IMR-90 (cell line): ENCODE measurements around the gene FAM168A. TPM values are rescaled to one million over a fixed set of nuclear protein-coding genes. Genes with fewer than 3 reads are reported as not detected.
A peak's percentile ranks its signal among the peaks of the same experiment; 100 is the strongest.

Source experiments
- ATAC-seq: fragments of 200-7000 bp; cut with Tn5 transposase; 2 replicates; pipeline ENCODE4 v1.9.1; 2020; ENCODE audit warnings: low read depth, mild to moderate bottlenecking, moderate library complexity
- BruUV-seq: library from RNA; stranded (reverse); fragments of 400-500 nt; replicated peaks from 2 replicates; lab custom pipeline; 2021; lab: Mats Ljungman, UMichigan
- CTCF ChIA-PET: fragments of 300-600 bp; formaldehyde crosslinking; extraction: SDS; loops from one replicate; lab custom pipeline; 2021; ENCODE audit warnings: antibody characterized with exemption; lab: Yijun Ruan, JAX
- POLR2A ChIA-PET: fragments of 300-600 bp; sonication (Branson Sonifier 250); formaldehyde crosslinking; loops from one replicate; lab custom pipeline; 2022; ENCODE audit warnings: antibody characterized with exemption; ENCODE audit not compliant: unreplicated experiment; lab: Charles Lee
- DNase-seq: peaks from one replicate; pipeline ENCODE4 v3.0.0; 2013
- H2AFZ ChIP-seq: replicated peaks from 2 replicates; pipeline ENCODE3; 2013; ENCODE audit warnings: low read length, mild to moderate bottlenecking; ENCODE audit not compliant: poor library complexity
- H2AK5ac ChIP-seq: 2 replicates; pipeline ENCODE4 v1.6.1; 2013; ENCODE audit warnings: low read depth, low read length, inconsistent platforms
- H2AK9ac ChIP-seq: replicated peaks from 2 replicates; pipeline ENCODE3; 2013; ENCODE audit warnings: mild to moderate bottlenecking, low read depth, low read length, moderate library complexity; ENCODE audit not compliant: poor library complexity
- H2BK120ac ChIP-seq: 2 replicates; pipeline ENCODE4 v1.6.1; 2013; ENCODE audit warnings: low read depth, low read length, inconsistent platforms
- H2BK15ac ChIP-seq: 3 replicates; pipeline ENCODE4 v1.6.1; 2013; ENCODE audit warnings: low read depth, low read length, inconsistent platforms
- H2BK20ac ChIP-seq: 2 replicates; pipeline ENCODE4 v1.6.1; 2013; ENCODE audit warnings: low read depth, mild to moderate bottlenecking, inconsistent platforms, low read length, moderate library complexity
- H2BK5ac ChIP-seq: 2 replicates; pipeline ENCODE4 v1.6.1; 2013; ENCODE audit warnings: mild to moderate bottlenecking, low read depth, low read length, inconsistent platforms; ENCODE audit not compliant: poor library complexity, severe bottlenecking
- H3K14ac ChIP-seq: replicated peaks from 2 replicates; pipeline ENCODE4 v1.6.1; 2013; ENCODE audit warnings: low read depth, low read length, inconsistent platforms
- H3K18ac ChIP-seq: 2 replicates; pipeline ENCODE4 v1.6.1; 2013; ENCODE audit warnings: low read depth, low read length, control low read depth
- H3K23ac ChIP-seq: 2 replicates; pipeline ENCODE4 v1.6.1; 2013; ENCODE audit warnings: low read depth, low read length, inconsistent platforms
- H3K27ac ChIP-seq: 2 replicates; pipeline ENCODE4 v1.5.1; 2013; ENCODE audit warnings: mild to moderate bottlenecking, control low read depth, low read length; ENCODE audit not compliant: insufficient read depth
- H3K27me3 ChIP-seq: 2 replicates; pipeline ENCODE4 v1.6.1; 2013; ENCODE audit warnings: low read length; ENCODE audit not compliant: control insufficient read depth, insufficient read depth
- H3K36me3 ChIP-seq: 2 replicates; pipeline ENCODE4 v1.6.1; 2013; ENCODE audit warnings: low read length, mixed read lengths; ENCODE audit not compliant: control insufficient read depth, insufficient read depth
- H3K4ac ChIP-seq: 2 replicates; pipeline ENCODE4 v1.6.1; 2013; ENCODE audit warnings: low read depth, low read length, inconsistent platforms
- H3K4me1 ChIP-seq: 2 replicates; pipeline ENCODE4 v1.6.1; 2013; ENCODE audit warnings: low read length, mixed read lengths; ENCODE audit not compliant: control insufficient read depth, insufficient read depth
- H3K4me2 ChIP-seq: 2 replicates; pipeline ENCODE4 v1.6.1; 2013; ENCODE audit warnings: low read depth, mild to moderate bottlenecking, control low read depth, low read length, moderate library complexity
- H3K4me3 ChIP-seq: 2 replicates; pipeline ENCODE4 v1.5.1; 2013; ENCODE audit warnings: low read depth, mild to moderate bottlenecking, control low read depth, low read length, moderate library complexity; ENCODE audit not compliant: insufficient read depth
- H3K56ac ChIP-seq: 2 replicates; pipeline ENCODE4 v1.6.1; 2013; ENCODE audit warnings: low read length, inconsistent platforms; ENCODE audit not compliant: insufficient read depth; ENCODE audit errors: extremely low read depth
- H3K79me1 ChIP-seq, 2 experiments: 2 replicates each; pipeline ENCODE4 v1.6.1; 2013; ENCODE audit warnings: low read length in 2 of 2, inconsistent platforms in 1 of 2, low read depth in 1 of 2
- H3K9ac ChIP-seq: 2 replicates; pipeline ENCODE4 v1.6.1; 2013; ENCODE audit warnings: low read depth, low read length, control low read depth
- H3K9me1 ChIP-seq: 2 replicates; pipeline ENCODE4 v1.6.1; 2013; ENCODE audit warnings: low read length, inconsistent platforms; ENCODE audit not compliant: insufficient read depth
- H3K9me3 ChIP-seq: 2 replicates; pipeline ENCODE4 v1.6.1; 2013; ENCODE audit warnings: low read length; ENCODE audit not compliant: control insufficient read depth, insufficient read depth
- H4K20me1 ChIP-seq: 2 replicates; pipeline ENCODE4 v1.6.1; 2013; ENCODE audit warnings: low read length, inconsistent platforms; ENCODE audit not compliant: insufficient read depth
- H4K5ac ChIP-seq: 2 replicates; pipeline ENCODE4 v1.6.1; 2013; ENCODE audit warnings: mild to moderate bottlenecking, low read depth, low read length, control low read depth
- H4K8ac ChIP-seq, 2 experiments: 2 replicates each; pipeline ENCODE4 v1.6.1; 2013; ENCODE audit warnings: low read depth in 2 of 2, low read length in 2 of 2, control low read depth in 1 of 2, inconsistent platforms in 1 of 2
- H4K91ac ChIP-seq: 2 replicates; pipeline ENCODE4 v1.6.1; 2013; ENCODE audit warnings: low read depth, low read length, inconsistent platforms; ENCODE audit not compliant: insufficient read depth
- BHLHE40 ChIP-seq: fragments of 150-350 bp; IDR thresholded peaks from 2 replicates; pipeline ENCODE4 v1.6.1; 2016; ENCODE audit warnings: mild to moderate bottlenecking, low read depth, low read length
- WGBS, 2 experiments: methylation state at CpG; one replicate each; pipeline versions ENCODE4 v1.1.5 to v1.1.7; 2013; ENCODE audit warnings: missing lambda C conversion rate in 2 of 2; ENCODE audit not compliant: insufficient read length in 1 of 2; ENCODE audit errors: extremely low coverage in 2 of 2; 5-methylcytosine and 5-hydroxymethylcytosine counted together
- dilution Hi-C: fragments of 300-500 bp; cut with HindIII; formaldehyde crosslinking; loops from one replicate; pipeline ENCODE4 v1.14.3; 2018; ENCODE audit warnings: low sequenced_read_pairs; ENCODE audit not compliant: unreplicated experiment
- in situ Hi-C: fragments of 300-500 bp; cut with MboI; formaldehyde crosslinking; loops from 3 replicates; pipeline ENCODE4 v1.14.3; 2019; ENCODE audit warnings: low sequenced_read_pairs, inconsistent platforms, mixed read lengths
- intact Hi-C: fragments of 100-400 bp; cut with micrococcal nuclease; formaldehyde crosslinking; loops from 2 replicates; pipeline ENCODE4 v1.10.0; 2022
- polyA plus RNA-seq, 3 experiments: library from polyadenylated mRNA; depleted of rRNA; stranded (reverse); fragments of >200 nt; gene quantifications; 2 replicates each; pipeline ENCODE4 v1.2.3, GENCODE V29; 2012; ENCODE audit warnings: low replicate concordance in 1 of 3
- total RNA-seq: library from RNA; depleted of rRNA; stranded (reverse); fragments of >200 nt; gene quantifications from 2 replicates; pipeline ENCODE4 v1.2.3, GENCODE V29; 2012

Gene FAM168A
- total and polyA plus RNA-seq, 2 of the 4 experiments (the other 2 are of a cell fraction) = 13.1 to 22.8 TPM

DNA sequence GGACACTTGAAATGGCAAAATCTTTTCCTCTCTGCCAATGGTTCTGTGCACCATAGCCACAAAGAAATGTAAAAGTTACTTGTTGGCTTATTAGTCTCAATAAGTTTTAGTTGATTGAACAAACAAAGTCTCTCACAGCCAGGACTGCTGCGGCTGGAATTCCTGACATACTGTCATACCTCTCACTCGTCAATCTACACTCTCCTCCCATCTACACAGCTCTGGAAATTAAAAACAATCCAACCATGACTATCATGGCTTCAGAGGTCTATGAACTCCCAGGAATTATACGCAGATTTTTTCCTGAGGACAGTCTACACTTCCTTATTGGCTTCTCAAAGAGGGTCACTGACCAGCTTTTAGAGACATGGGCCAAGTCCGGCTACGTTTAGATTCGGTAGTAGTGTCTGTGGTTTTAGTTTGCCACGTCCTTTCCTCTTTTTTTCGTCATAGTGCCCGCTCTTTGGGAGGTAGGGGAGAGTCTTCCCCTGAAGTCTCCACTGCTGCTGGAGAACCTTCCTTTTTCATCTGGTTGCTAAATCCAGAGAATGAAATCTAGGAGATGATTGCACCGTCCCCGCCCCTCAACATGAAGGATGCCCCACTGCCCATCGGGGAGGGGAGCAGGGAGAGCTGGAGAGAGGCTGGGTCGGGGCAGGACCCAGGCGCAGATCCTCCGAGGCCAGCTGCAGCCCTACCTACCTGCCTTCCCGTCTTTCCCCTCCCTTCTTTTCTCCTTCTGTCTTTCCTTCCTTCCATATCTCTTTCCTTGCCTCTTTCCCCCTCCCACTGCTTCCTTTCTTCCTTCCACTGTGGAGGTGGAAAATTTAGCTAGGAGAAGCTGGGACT is 47.4 kb upstream of the FAM168A start:
- DNase-seq = no peak
- Histone ChIP-seq H2BK20ac (no peak overlapping the region), H3K4me1 (peaks cover 2% of the 10 kb centered on the region; the same call in 1 of the 2 replicates), H2AK9ac (peak overlapping the region; percentile 5), H2BK5ac (no peak overlapping the region), H3K18ac (no peak overlapping the region), H3K27ac (no peak overlapping the region), H3K56ac (no peak overlapping the region), H4K8ac (no peak overlapping the region), H4K20me1 (no peaks in the 10 kb centered on the region), H3K36me3 (no peaks in the 10 kb centered on the region), H2AK5ac (no peak overlapping the region), H2AFZ (peak overlapping the region; percentile 87), H3K4me2 (no peak overlapping the region), H2BK120ac (no peak overlapping the region), H3K9ac (no peak overlapping the region), H3K79me1 (no peaks in the 10 kb centered on the region), H3K27me3 (peaks cover 32% of the 10 kb centered on the region), H3K4me3 (no peak overlapping the region), H3K9me1 (no peaks in the 10 kb centered on the region), H3K14ac (no peak overlapping the region; the same call in 1 of the 2 replicates), H4K5ac (no peak overlapping the region), H2BK15ac (no peak overlapping the region), H3K4ac (no peak overlapping the region), H3K9me3 (no peaks in the 10 kb centered on the region), H3K23ac (no peak overlapping the region; the same call in 1 of the 2 replicates), H4K91ac (no peak overlapping the region)
- POLR2A ChIA-PET = no interaction called here
- dilution Hi-C loops (no loop called here), intact Hi-C loops (no loop called here), in situ Hi-C loops (no loop called here)
- BruUV-seq = no TSS peak
- CTCF ChIA-PET = no interaction called here
- ATAC-seq = no peak
- 45% methylated on average over 5 of the region's 16 CpGs; no CpG with 5 or more reads in 1 of the 2 experiments for WGBS, 2 experiments
- TF ChIP-seq BHLHE40 = no peak
